Measurements from ENCODE around the gene PTPN20.
"Not testable (repeated sequence)": the region's sequence is repeated elsewhere in the genome, so short reads cannot be mapped to it uniquely, and the experiment has no call there.

The PTPN20 gene, protein sequence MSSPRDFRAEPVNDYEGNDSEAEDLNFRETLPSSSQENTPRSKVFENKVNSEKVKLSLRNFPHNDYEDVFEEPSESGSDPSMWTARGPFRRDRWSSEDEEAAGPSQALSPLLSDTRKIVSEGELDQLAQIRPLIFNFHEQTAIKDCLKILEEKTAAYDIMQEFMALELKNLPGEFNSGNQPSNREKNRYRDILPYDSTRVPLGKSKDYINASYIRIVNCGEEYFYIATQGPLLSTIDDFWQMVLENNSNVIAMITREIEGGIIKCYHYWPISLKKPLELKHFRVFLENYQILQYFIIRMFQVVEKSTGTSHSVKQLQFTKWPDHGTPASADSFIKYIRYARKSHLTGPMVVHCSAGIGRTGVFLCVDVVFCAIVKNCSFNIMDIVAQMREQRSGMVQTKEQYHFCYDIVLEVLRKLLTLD

DNA sequence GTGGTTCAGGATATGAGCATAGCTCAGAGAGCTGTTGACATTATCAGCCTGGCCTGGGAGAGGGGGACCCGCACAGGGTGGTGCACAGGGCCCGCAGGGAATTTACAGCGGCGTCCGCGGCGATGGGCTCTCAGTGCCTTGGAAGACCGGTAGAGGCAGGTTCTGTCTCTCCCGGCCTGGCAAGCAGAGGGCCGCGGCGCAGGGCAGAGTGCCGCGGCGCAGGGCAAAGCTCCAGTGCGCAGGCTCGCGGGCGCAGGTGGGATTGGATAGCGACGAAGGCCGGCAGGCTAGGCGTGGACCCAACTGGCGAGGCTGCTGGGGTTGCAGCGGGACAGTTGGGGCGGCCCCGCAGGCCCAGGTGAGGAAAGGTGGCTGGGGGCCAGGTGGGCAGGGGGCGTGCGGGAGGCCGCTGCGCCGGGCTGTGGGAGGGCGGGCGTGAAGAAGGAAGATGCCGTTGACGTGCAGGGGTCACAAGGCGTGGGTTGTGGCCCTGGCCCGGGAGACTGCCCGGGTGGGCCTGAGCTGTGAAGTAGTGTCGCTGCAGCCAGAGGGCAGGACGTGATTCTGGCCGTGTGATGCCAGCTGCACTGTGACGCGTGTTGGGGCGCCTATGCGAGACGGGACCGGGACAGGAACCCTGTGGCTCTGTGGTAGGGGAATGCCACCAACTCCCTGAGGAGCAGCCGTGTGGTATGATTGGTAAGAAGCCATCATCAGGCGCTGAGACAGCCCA is at the start of gene PTPN20:
Gene PTPN20, plus strand, starts transcription at position 285 of the 733 bp plus-strand sequence. CDS start 21,072 bp downstream, outside the sequence.
- not testable (repeated sequence) for DNase-seq (ENCODE audit: low spot score)

DNA sequence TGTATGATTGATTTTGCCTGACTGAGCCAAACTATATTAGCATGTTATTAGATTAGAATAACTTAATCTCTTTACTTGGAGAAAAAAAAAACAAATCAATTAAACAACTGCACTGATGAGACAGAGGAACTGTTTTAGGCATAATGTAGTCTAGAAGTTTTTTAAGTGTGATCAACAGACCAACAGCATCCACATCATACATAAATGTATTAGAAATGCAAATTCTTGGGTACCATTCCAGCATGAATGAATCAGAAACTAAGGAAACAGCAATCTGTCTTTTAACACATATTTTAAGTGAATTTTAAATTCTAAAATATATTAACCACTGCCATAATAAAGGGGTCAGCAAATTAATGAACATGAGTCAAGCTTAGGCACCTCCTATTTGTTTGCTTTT is 41.5 kb upstream of the PTPN20 start:
- DNase-seq (ENCODE audit: low spot score) = not testable (repeated sequence)

DNA sequence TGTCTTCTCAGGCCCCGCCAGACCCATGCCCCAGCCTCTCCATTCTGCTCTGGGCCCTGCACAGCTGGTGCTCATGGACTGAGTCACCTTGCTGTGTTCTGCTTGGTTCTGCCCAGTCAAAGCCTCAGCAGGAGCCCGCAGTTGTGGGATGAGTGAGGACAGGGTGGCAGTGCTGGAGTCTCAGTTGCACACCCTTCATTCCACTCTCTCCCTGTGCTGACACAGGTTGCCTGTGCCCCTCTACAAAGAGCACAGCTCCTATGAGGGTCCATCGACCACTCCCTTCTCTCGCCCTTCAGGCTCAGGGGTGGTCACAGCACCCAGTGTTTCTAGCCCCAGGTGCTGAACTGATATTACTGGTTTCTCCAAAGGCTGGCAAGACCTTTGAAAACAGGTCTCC is 39.6 kb upstream of the PTPN20 start:
- not testable (repeated sequence) for DNase-seq (ENCODE audit: low spot score)

GRCh38 chr10:46875304-46875703 is 35.9 kb upstream of the PTPN20 start:
- not testable (repeated sequence) for DNase-seq (ENCODE audit: low spot score)

DNA sequence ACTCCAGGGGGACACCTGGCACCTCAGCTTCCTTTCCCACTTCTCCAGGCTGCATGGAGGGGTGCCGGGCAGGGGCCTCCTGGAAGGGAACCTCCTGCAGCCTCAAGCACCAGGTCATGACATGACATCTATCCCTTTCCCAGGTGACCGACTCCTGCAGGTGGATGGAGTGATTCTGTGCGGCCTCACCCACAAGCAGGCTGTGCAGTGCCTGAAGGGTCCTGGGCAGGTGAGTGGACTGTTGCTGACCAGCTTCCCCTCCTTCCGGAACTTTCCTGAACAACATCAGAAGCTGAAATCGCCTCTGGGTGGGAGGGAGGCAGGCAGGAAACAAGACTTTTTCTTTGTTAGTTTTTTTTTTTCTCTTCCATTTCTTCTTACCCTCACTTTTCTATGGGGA is 34.5 kb upstream of the PTPN20 start:
- not testable (repeated sequence) for DNase-seq (ENCODE audit: low spot score)

DNA sequence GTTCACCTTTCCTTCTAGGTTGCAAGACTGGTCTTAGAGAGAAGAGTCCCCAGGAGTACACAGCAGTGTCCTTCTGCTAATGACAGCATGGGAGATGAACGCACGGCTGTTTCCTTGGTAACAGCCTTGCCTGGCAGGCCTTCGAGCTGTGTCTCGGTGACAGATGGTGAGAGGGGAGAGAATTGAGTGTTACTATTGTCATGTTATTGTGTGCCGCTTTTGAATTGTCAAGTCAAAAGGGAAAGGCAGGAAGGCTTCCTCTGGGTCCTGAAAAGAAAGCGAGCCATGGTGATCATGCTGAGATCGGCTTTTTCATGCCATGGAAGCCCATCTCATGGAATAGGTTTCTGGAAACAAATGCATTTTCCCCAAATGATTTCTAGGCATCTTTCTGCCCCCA is 32.5 kb upstream of the PTPN20 start:
- not testable (repeated sequence) for DNase-seq (ENCODE audit: low spot score)

DNA sequence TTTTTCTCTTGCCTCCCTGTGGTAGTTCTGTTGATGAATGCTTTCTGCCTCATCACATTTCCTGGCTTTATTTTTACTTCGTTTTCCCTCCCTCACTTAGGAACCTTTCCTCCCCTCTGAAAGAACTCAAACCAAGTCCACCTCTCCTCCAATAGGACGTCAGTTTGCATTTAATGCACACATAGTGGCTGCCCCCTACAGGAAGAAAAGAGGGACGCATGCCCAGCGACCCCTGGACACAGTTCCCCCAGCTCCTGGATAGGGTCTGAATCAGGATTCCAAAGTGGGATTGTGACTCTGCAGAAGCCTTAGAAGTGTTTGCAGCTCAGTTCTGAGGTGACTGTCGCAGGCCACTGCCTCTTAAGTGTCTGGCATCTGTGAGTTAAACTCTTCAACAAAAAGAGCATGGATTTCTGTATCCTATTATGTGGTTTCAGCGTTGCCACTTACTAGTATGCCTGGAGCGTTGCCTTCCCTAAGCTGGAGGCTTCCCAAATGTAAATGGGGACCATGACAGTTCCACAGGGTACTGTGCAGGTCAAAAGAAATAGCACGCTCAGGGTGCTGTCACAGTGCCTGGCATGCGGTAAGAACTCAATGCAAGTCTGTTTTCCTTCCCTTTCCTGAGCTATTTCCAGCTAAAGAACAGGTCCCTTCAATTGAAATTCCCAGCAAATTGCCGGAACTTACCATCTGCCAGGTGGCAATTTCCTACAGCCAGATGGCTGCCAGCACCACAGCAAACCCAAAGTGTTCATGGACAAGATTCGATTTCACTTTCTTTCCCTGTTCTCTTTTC is 20.2 kb upstream of the PTPN20 start:
- not testable (repeated sequence) for DNase-seq (ENCODE audit: low spot score)

- DNase-seq (ENCODE audit: low spot score) = not testable (repeated sequence)
Measured at GRCh38 chr10:46896762-46897692, 14.2 kb upstream of the PTPN20 start.

DNA sequence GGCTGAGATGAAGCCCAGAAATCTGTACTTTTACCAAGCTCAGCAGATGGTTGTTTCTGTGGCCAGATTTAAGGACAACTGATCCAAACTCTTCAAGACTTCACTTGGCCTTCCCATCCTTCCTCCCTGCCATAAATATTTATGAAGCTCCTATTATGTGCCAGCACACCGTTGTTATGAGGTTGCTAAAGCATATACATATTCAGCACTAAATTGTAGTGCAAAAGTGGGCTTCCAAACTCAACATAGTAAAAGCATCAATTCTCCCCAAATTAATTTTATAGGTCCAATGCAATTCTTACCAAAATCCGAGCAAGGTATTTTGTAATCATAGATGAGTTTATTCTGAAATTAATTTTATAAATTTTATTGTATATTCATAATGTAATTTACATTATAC is 10.0 kb upstream of the PTPN20 start:
- not testable (repeated sequence) for DNase-seq (ENCODE audit: low spot score)

GRCh38 chr10:46903874-46904273 is 7.4 kb upstream of the PTPN20 start:
- not testable (repeated sequence) for DNase-seq (ENCODE audit: low spot score)

GRCh38 chr10:46906359-46906758 is 4.9 kb upstream of the PTPN20 start:
- not testable (repeated sequence) for DNase-seq (ENCODE audit: low spot score)

GRCh38 chr10:46907185-46908117 is 3.8 kb upstream of the PTPN20 start:
- DNase-seq (ENCODE audit: low spot score) = not testable (repeated sequence)

DNA sequence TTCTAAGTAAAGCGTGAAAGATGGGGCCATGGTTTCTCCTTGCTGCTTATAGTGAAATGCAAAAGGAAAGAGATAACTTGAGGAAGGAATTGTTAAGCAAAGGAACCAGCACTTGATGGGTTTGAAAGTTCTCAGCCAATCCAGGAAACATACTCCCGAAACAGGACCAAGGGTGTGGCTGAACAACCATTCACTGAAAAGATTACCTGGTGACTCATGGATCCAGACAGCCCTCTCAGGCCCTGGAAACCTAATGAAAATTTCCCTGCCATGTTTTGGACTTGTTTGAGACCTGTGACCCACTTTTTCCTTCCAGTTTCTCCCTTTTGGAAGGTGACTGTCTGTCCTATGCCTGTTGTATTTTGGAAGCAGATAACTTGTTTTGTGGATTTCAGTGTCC is 11.3 kb downstream of the PTPN20 start:
- not testable (repeated sequence) for DNase-seq (ENCODE audit: low spot score)

GRCh38 chr10:46925156-46925555 is 13.9 kb downstream of the PTPN20 start:
- not testable (repeated sequence) for DNase-seq (ENCODE audit: low spot score)

GRCh38 chr10:46925853-46926252 is 14.6 kb downstream of the PTPN20 start:
- DNase-seq (ENCODE audit: low spot score) = not testable (repeated sequence)

DNA sequence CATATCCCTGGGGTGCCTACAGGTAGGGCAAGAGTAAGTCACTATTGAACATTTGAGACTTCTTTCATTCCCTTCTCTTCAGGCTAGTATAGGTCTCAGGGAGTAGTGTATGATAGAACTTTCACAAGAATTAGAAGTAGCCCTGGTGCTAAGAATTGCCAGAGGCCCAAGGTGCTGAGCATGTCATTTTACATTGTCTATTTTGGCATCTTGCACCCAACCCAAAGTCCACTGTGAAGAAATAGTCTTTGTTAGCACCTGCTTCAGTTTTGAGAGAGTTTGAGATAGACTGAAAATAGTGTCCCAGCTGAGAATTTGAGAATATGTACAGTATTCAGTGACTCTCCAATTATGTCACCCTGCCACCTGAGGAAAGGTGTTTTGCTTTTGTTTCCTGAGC is 17.6 kb downstream of the PTPN20 start:
- not testable (repeated sequence) for DNase-seq (ENCODE audit: low spot score)

- not testable (repeated sequence) for DNase-seq (ENCODE audit: low spot score)
Measured at GRCh38 chr10:46932383-46932782, 21.2 kb downstream of the PTPN20 start.

DNA sequence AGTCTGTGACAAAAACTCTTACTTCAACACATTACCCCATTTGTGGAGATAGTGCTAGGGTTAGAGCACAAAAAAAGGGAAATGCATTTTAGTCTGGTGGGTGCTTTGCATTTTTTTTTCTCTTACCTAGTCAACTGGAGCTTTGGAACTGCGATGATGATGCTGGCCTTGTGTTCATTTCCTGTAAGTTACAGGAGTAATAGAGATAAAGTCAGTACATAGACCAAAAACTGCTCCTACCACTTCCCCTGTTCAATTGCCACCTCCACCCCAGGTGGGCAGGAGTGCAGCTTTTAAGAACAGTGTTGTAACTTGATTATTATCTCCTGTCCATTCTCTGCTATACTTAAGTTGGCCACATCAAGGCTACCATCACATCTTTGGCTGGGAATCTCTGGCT is 29.9 kb downstream of the PTPN20 start:
- not testable (repeated sequence) for DNase-seq (ENCODE audit: low spot score)

- not testable (repeated sequence) for DNase-seq (ENCODE audit: low spot score)
Measured at GRCh38 chr10:46948687-46949518, 37.7 kb downstream of the PTPN20 start.

All from GM03348 (cell line).